H1 (cell line): Measurements from ENCODE around the gene ARID4B. TPM values are rescaled to one million over a fixed set of nuclear protein-coding genes. Genes with fewer than 3 reads are reported as not detected.

Experiments used
- BCL11A ChIP-seq, 2 experiments: IDR thresholded peaks; one replicate each; pipeline ENCODE4 v1.6.1; 2011; ENCODE audit warnings: low read depth in 2 of 2, low read length in 2 of 2, mild to moderate bottlenecking in 2 of 2
- CTCF ChIP-seq, 3 experiments: IDR thresholded peaks; 1 replicate in 2 of 3; 2 replicates in 1 of 3; pipeline versions ENCODE4 v1.5.1 to v1.6.1; 2011; ENCODE audit warnings: low read length in 3 of 3, mild to moderate bottlenecking in 3 of 3, inconsistent platforms in 2 of 3, low read depth in 1 of 3, moderate library complexity in 1 of 3; ENCODE audit not compliant: insufficient read depth in 1 of 3; ENCODE audit errors: control extremely low read depth in 1 of 3
- PHF8 ChIP-seq: fragments of 200-600 bp; sonication (generic); conservative IDR thresholded peaks from 2 replicates; pipeline ENCODE4 v1.7.1; 2012; ENCODE audit warnings: low read depth, mild to moderate bottlenecking, inconsistent platforms, low read length, moderate library complexity
- POLR2AphosphoS5 ChIP-seq: IDR thresholded peaks from 2 replicates; pipeline ENCODE4 v1.6.1; 2011; ENCODE audit warnings: low read depth, low read length
- SUZ12 ChIP-seq: fragments of 200-600 bp; sonication (generic); IDR thresholded peaks from 2 replicates; pipeline ENCODE4 v1.6.1; 2012; ENCODE audit warnings: mild to moderate bottlenecking, inconsistent platforms, low read length, moderate library complexity, mixed read lengths
- polyA plus RNA-seq, 7 experiments: library from polyadenylated mRNA; depleted of rRNA in 3 of 7; stranded (reverse) in 5 of 7; unstranded in 2 of 7; fragments of >200 nt in 5 of 7; fragments of 200-250 nt in 2 of 7; gene quantifications; 1 replicate in 5 of 7; 2 replicates in 1 of 7; 4 replicates in 1 of 7; pipeline versions ENCODE4 v1.2.1 to v1.2.3, GENCODE V29; 2011 to 2013; ENCODE audit warnings: missing spikeins in 2 of 7, mixed read lengths in 2 of 7
- total RNA-seq: library from RNA; stranded (reverse); fragmentation: NEBNext Ultra II Directional; extraction: Animal tissue kit (Norgen Biotek cat#: 25700); gene quantifications from 2 replicates; pipeline ENCODE4 v1.2.1, GENCODE V29; 2021

The ARID4B gene
- total and polyA plus RNA-seq, 2 of the 8 experiments (the other 6 are each of a cell fraction or from before 2014, with no cell fraction given), result 5.1 to 28.8 TPM

GRCh38 chr1:235246022-235246948 lies 81.7 kb downstream of the ARID4B start (continued):
- TF ChIP-seq SUZ12, result no peak
- TF ChIP-seq POLR2AphosphoS5, result no peak
- TF ChIP-seq BCL11A (IDR thresholded peaks at IDR 0.05; ENCODE audit: low read depth in 2 of 2, low read length in 2 of 2), result no peak
- no peak for TF ChIP-seq PHF8
- no peak for TF ChIP-seq CTCF (IDR thresholded peaks at IDR 0.05; ENCODE audit: control extremely low read depth in 1 of 3, insufficient read depth in 1 of 3, low read depth in 1 of 3, low read length in 3 of 3)
